Measurements from ENCODE around the gene SIK3.
"Not testable (repeated sequence)": the region's sequence is repeated elsewhere in the genome, so short reads cannot be mapped to it uniquely, and the experiment has no call there.

GRCh38 chr11:117137223-117138086 is 39.2 kb upstream of the SIK3 start:
- TF ChIP-seq CTCF, POLR2A (IDR thresholded peaks at IDR 0.05): not testable (repeated sequence)

All from adrenal gland (tissue), 5 donors.